Neural progenitor cell (in vitro differentiated cells): Measurements from ENCODE around the gene NME1.

Experiments used
- EZH2 ChIP-seq: fragments of 200-600 bp; sonication (generic); IDR thresholded peaks from 2 replicates; pipeline ENCODE4 v1.6.1; 2017; ENCODE audit warnings: antibody characterized with exemption, mild to moderate bottlenecking, moderate library complexity
- EZH2phosphoT487 ChIP-seq: fragments of 200-600 bp; sonication (generic); IDR thresholded peaks from 2 replicates; pipeline ENCODE4 v1.6.1; 2017; ENCODE audit warnings: antibody characterized with exemption
- TF ChIP-seq, protein P1 (sequence below): fragments of 200-600 bp; sonication (generic); IDR thresholded peaks from 2 replicates; pipeline ENCODE4 v1.5.1; 2017; ENCODE audit warnings: antibody characterized with exemption, mild to moderate bottlenecking

DNA sequence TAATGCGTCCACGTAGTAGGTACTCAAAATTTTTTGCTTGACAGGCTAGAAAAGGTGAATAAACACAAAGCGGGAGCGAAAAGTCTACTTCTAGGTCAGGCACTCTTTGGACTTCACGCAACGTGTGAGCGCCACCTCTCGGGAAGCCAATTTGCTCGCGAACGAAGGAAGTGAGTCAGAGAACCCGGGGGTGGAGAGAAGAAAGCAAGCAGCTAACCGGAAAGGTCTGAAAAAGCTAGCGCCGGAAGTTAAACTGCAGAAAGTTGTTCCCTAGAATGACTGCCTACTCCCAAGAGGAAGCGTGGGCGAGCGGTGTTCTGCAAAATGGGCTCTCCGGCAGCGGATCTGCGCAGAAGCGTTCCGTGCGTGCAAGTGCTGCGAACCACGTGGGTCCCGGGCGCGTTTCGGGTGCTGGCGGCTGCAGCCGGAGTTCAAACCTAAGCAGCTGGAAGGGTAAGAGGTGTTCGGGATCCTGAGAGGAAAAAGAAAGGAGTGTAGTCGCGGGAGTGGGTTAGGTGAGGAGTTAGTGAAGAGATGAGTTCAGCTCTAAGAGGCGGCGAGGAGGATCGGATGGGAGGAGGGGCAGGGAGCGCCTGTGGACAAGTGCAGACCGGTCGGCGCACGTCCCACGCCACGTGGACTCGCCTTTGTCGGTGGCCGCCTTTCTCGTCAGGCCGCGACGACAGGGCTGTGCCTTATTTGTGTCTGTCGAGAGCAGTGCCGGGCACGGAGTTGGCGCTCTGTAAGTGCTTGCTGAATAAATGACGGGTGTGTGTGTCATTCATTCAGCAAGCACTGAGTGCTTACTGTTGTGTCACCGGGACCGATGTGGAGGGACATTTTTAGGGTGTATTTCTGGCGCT lies at the start of gene NME1:
- TF ChIP-seq, protein P1, sequence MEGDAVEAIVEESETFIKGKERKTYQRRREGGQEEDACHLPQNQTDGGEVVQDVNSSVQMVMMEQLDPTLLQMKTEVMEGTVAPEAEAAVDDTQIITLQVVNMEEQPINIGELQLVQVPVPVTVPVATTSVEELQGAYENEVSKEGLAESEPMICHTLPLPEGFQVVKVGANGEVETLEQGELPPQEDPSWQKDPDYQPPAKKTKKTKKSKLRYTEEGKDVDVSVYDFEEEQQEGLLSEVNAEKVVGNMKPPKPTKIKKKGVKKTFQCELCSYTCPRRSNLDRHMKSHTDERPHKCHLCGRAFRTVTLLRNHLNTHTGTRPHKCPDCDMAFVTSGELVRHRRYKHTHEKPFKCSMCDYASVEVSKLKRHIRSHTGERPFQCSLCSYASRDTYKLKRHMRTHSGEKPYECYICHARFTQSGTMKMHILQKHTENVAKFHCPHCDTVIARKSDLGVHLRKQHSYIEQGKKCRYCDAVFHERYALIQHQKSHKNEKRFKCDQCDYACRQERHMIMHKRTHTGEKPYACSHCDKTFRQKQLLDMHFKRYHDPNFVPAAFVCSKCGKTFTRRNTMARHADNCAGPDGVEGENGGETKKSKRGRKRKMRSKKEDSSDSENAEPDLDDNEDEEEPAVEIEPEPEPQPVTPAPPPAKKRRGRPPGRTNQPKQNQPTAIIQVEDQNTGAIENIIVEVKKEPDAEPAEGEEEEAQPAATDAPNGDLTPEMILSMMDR, result peak; percentile 91
- TF ChIP-seq EZH2, result no peak
- TF ChIP-seq EZH2phosphoT487, result no peak
